Type B pancreatic cell (in vitro differentiated cells): ENCODE measurements around the gene ALG13. TPM values are rescaled to one million over a fixed set of nuclear protein-coding genes. Genes with fewer than 3 reads are reported as not detected.

Experiments used
- DNase-seq: peaks from one replicate; pipeline ENCODE4 v3.0.0; 2021; ENCODE audit warnings: mixed read lengths; ENCODE audit not compliant: unreplicated experiment; ENCODE audit errors: extremely low spot score
- H3K27ac Mint-ChIP-seq: 2 replicates; pipeline ENCODE4 v1.8.0; 2021; ENCODE audit warnings: mild to moderate bottlenecking, mixed read lengths
- H3K27me3 Mint-ChIP-seq: 2 replicates; pipeline ENCODE4 v1.8.0; 2021; ENCODE audit warnings: mixed read lengths
- H3K36me3 Mint-ChIP-seq: 2 replicates; pipeline ENCODE4 v1.8.0; 2021; ENCODE audit warnings: mixed read lengths
- H3K4me1 Mint-ChIP-seq: one replicate; pipeline ENCODE4 v1.8.0; 2021; ENCODE audit warnings: mixed read lengths; ENCODE audit not compliant: unreplicated experiment
- H3K4me3 Mint-ChIP-seq: 2 replicates; pipeline ENCODE4 v1.8.0; 2021; ENCODE audit warnings: mild to moderate bottlenecking, mixed read lengths
- H3K9me3 Mint-ChIP-seq: 2 replicates; pipeline ENCODE4 v1.8.0; 2021; ENCODE audit warnings: mixed read lengths
- total RNA-seq: library from RNA; stranded (reverse); gene quantifications from 2 replicates; pipeline ENCODE4 v1.2.1, GENCODE V29; 2021; ENCODE audit warnings: low replicate concordance
- TF ChIP-seq, protein P1 (sequence below): fragments of 200-600 bp; sonication (generic); conservative IDR thresholded peaks from 2 replicates; pipeline ENCODE4 v1.5.0; 2021; ENCODE audit warnings: antibody characterized with exemption, mild to moderate bottlenecking

The ALG13 gene
- total RNA-seq, 1 donor from 2014 or later: 71.8 TPM

- H3K4me1 Mint-ChIP-seq: no peaks in the 10 kb centered on the region
- H3K4me3 Mint-ChIP-seq: no peak overlapping the region
- no peak for DNase-seq
- H3K27ac Mint-ChIP-seq: no peak overlapping the region
- TF ChIP-seq, protein P1, sequence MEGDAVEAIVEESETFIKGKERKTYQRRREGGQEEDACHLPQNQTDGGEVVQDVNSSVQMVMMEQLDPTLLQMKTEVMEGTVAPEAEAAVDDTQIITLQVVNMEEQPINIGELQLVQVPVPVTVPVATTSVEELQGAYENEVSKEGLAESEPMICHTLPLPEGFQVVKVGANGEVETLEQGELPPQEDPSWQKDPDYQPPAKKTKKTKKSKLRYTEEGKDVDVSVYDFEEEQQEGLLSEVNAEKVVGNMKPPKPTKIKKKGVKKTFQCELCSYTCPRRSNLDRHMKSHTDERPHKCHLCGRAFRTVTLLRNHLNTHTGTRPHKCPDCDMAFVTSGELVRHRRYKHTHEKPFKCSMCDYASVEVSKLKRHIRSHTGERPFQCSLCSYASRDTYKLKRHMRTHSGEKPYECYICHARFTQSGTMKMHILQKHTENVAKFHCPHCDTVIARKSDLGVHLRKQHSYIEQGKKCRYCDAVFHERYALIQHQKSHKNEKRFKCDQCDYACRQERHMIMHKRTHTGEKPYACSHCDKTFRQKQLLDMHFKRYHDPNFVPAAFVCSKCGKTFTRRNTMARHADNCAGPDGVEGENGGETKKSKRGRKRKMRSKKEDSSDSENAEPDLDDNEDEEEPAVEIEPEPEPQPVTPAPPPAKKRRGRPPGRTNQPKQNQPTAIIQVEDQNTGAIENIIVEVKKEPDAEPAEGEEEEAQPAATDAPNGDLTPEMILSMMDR: no peak
- H3K9me3 Mint-ChIP-seq: no peaks in the 10 kb centered on the region
- no peaks in the 10 kb centered on the region for H3K36me3 Mint-ChIP-seq
- no peaks in the 10 kb centered on the region for H3K27me3 Mint-ChIP-seq
These were observed 34.5 kb upstream of the ALG13 start for GRCh38 chrX:111646515-111646914.

GRCh38 chrX:111648802-111649201 is 32.2 kb upstream of the ALG13 start:
- no peak overlapping the region for H3K27ac Mint-ChIP-seq
- no peaks in the 10 kb centered on the region for H3K36me3 Mint-ChIP-seq
- no peak for DNase-seq
- H3K4me3 Mint-ChIP-seq: no peak overlapping the region
- TF ChIP-seq, protein P1: no peak
- H3K27me3 Mint-ChIP-seq: no peaks in the 10 kb centered on the region
- no peaks in the 10 kb centered on the region for H3K9me3 Mint-ChIP-seq
- no peaks in the 10 kb centered on the region for H3K4me1 Mint-ChIP-seq

DNA sequence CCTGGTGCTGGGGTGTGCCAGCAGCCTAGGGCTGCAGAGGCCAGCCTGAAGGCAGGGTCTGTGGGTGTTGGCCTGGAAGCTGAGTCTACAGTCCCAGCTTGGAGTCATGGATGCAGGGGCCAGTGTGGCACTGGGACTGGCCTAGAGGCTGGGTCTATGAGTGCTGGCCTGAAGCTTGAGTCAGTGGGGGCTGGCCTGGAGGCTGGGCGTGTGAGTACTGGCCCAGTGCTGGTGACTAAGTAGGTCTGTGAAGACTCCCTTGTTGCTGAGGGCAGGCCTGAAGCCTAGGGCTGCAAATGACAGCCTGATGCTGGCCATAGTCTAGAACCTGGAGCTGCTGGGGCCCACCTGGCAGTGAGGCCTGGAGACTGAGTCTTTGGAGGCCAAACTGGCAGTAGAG is 31.3 kb upstream of the ALG13 start:
- Mint-ChIP-seq H3K27ac (no peak overlapping the region), H3K9me3 (no peaks in the 10 kb centered on the region), H3K36me3 (no peaks in the 10 kb centered on the region), H3K4me1 (no peaks in the 10 kb centered on the region), H3K4me3 (no peak overlapping the region), H3K27me3 (no peaks in the 10 kb centered on the region)
- DNase-seq: no peak
- TF ChIP-seq, protein P1: no peak

GRCh38 chrX:111650845-111651244 is 30.1 kb upstream of the ALG13 start:
- H3K4me3 Mint-ChIP-seq: no peak overlapping the region
- H3K4me1 Mint-ChIP-seq: no peaks in the 10 kb centered on the region
- H3K27me3 Mint-ChIP-seq: no peaks in the 10 kb centered on the region
- TF ChIP-seq, protein P1: no peak
- DNase-seq: no peak
- no peaks in the 10 kb centered on the region for H3K9me3 Mint-ChIP-seq
- no peak overlapping the region for H3K27ac Mint-ChIP-seq
- H3K36me3 Mint-ChIP-seq: no peaks in the 10 kb centered on the region

DNA sequence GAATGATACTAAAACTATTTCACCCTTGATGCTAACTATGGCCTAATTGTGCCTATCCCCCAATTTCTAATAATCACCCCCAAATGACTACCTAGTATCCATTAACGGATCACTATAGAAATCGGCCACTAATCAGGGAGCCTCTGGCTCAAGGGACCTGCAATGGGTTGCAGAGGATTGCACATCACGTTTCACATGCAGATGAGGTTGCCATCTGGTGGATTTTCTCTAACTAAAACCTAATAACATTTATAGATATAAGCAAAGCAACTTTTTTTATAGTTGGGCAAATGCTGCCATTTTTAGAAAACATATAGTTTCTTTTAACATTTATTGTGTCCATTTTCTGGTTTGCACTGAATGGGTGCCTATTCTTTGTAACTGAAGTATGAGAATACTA is 28.3 kb upstream of the ALG13 start:
- H3K27ac Mint-ChIP-seq: no peak overlapping the region
- no peaks in the 10 kb centered on the region for H3K27me3 Mint-ChIP-seq
- TF ChIP-seq, protein P1: peak; percentile 32
- no peaks in the 10 kb centered on the region for H3K9me3 Mint-ChIP-seq
- H3K4me1 Mint-ChIP-seq: no peaks in the 10 kb centered on the region
- no peak overlapping the region for H3K4me3 Mint-ChIP-seq
- no peaks in the 10 kb centered on the region for H3K36me3 Mint-ChIP-seq
- no peak for DNase-seq

DNA sequence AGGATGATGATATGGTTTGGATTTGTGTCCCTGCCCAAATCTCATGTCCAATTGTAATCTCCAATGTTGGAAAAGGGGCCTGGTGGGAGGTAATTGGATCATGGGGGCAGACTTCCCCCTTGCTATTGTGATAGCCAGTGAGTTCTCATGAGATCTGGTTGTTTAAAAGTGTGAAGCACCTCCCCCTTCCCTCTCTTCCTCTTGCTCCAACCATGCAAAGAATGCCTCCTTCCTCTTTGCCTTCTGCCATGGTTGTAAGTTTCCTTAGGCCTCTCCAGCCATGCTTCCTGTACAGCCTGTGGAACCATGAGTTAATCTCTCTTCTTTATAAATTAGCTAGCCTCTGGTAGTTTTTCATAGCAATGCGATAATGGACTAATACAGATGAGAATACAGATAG is 19.7 kb upstream of the ALG13 start:
- H3K27me3 Mint-ChIP-seq: no peaks in the 10 kb centered on the region
- H3K9me3 Mint-ChIP-seq: no peaks in the 10 kb centered on the region
- no peaks in the 10 kb centered on the region for H3K36me3 Mint-ChIP-seq

More for the DNA sequence above, 19.7 kb upstream of the ALG13 start:
- Mint-ChIP-seq H3K4me1 (no peaks in the 10 kb centered on the region), H3K4me3 (no peak overlapping the region), H3K27ac (no peak overlapping the region)
- TF ChIP-seq, protein P1: no peak
- DNase-seq: no peak
